Activated T-helper 9 cell treated with anti-CD3 and anti-CD28 coated beads, Interleukin-2, amount 50 U/mL, for 16 hours (primary cell): ENCODE data around the gene SOX5.
"Not testable (repeated sequence)": the region's sequence is repeated elsewhere in the genome, so short reads cannot be mapped to it uniquely, and the experiment has no call there.

ENCODE experiments used
- DNase-seq: peaks from one replicate; pipeline ENCODE4 v3.0.0-alpha.2; 2020; ENCODE audit warnings: low read depth

Gene SOX5

DNA sequence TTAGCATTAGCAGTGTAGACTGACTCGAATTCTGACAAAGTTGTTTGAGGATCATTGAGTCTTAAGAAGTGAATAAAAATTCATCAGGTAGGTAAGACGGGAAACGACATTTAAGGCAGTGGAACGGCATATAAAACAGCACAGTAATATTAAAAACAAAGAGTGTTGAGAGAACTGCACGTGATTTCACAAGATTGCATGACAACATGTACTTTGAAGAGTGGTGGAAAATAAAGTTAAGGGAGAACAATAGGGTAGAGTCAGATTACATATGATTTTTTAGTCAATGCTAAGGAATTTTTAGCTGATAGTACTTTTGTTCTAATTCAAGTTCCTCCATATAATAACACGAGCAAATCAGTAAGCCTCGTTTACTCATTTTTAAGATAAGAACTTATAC, 115.4 kb downstream of the SOX5 start:
- no peak for DNase-seq

DNA sequence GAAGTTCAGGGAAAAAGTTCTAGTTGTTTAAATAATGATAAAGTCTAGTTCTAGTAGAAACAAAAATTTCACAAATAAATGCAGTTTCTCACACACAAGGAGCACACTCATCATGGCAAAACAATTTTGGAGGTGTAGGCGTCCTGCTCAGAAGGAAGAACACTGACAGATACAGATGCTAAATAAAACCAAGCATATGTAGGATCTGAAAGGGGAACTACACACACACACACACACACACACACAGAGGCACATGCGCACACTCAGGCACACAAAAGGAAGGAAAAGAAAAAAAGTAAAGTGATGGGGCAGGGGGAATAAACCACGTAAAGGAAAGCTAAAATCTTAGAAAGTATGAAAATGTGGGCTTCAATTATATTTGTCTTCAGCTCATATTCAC, 117.7 kb downstream of the SOX5 start:
- no peak for DNase-seq

DNA sequence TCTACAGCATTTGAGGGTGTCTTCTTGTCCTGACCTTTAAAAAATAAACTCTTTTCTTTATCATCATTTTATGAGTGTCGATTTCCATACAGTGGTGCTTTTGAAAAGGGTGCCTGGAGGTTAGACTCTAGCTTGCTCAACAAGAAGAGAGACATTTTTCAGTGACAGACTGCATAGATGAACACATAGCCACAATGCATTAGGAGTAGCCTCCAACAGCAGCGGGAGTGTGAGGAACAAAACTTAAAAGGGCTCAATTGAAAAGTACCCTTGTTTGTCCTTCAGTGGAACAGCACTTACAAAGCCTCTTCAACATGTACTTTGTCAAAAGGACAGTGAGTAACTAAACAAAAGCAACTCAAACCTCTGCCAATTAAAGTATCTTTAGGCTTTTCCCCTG, 119.3 kb downstream of the SOX5 start:
- DNase-seq, result no peak

DNA sequence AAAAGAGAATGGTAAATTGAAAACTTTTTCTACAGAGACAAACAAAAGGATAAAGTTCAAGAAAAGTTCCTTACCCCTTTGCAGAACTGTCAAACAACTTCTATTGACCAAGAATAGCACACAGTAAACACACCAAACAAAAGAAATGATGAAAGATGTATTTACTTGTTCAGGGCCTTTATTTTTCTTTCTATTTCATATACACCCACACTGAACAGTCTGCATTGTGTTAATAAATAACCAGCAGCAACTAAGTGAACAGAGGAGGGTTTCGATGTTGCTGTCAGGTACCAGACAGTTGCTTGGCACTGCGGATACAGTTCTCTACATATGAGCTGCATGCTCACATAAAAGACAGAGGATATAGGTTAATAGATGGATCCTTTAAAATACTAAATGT, 122.1 kb downstream of the SOX5 start:
- DNase-seq, result no peak

DNA sequence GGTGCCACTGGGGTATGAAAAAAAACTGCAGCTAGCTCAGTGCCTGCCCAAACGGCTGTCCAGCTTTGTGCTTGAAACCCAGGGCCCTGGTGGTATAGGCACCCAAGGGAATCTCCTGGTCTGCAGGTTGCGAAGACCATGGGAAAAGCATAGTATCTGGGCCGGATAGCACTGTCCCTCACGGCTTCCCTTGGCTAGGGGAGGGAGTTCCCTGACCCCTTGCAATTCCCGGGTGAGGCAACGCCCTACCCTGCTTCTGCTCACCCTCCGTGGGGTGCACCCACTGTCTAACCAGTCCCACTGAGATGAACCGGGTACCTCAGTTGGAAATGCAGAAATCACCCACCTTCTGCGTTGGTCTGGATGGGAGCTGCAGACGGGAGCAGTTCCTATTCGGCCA, 124.3 kb downstream of the SOX5 start:
- not testable (repeated sequence) for DNase-seq

DNA sequence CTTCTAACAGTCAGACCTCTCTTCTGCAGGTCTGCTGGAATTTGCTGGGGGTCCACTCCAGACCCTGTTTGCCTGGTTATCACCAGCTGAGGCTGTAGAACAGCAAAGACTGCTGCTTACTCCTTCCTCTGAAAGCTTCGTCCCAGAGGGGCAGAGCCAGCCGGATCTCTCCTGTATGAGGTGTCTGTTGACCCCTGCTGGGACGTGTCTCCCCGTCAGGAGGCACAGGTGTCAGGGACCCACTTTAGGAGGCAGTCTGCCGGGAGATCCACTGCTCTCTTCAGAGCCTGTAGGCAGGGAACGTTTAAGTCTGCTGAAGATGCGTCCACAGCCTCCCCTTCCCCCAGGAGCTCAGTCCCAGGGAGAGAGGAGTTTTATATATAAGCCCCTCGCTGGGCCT, 125.1 kb downstream of the SOX5 start:
- DNase-seq, result no peak

DNA sequence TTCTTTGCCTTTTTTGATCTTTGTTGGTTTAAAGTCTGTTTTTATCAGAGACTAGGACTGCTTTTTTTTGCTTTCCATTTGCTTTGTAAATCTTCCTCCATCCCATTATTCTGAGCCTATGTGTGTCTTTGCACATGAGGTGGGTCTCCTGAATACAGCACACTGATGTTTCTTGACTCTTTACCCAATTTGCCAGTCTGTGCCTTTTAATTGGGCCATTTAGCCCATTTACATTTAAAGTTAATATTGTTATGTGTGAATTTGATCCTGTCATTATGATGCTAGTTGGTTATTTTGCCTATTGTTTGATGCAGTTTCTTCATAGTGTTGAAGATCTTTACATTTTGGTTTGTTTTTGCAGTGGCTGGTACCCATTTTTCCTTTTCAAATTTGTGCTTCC, 126.6 kb downstream of the SOX5 start:
- not testable (repeated sequence) for DNase-seq

DNA sequence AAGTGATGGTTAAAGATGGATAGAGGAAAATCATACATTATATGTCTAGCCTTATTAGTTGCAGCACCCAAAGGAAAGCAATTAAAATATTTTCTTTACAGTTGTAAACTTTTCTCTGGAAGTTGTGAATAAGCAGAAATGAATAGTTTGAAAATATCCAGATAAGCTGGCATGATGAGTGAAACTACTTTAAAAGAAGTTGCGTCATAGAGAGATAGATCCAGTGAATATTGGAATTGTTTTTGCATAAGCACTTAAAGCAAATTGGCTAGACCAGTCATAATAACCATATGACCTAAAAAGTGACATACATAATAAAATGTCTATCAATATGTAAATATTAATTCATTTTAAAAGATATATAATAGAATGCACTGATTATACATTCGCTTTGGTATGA, 132.1 kb downstream of the SOX5 start:
- DNase-seq, result no peak

DNA sequence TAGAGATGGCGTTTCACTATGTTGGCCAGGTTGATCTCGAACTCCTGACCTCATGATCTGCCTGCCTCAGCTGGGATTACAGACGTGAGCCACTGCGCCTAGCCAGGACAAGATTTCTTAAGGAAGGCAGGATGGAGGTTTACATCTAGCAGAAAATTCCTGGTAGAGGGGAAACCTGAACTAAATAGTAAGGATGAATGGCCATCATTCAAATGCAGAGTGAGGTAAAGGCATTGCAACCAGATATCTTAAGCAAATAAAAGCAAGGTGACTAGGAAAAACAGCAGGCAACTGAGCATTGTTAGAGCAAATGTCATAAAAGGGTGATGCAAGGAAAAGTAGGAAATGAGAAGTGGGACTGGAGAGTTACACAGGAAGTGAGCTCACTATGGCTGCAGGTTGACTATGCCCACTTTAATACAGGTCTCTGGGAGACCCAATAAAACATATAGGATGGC, 133.0 kb downstream of the SOX5 start:
- no peak for DNase-seq

DNA sequence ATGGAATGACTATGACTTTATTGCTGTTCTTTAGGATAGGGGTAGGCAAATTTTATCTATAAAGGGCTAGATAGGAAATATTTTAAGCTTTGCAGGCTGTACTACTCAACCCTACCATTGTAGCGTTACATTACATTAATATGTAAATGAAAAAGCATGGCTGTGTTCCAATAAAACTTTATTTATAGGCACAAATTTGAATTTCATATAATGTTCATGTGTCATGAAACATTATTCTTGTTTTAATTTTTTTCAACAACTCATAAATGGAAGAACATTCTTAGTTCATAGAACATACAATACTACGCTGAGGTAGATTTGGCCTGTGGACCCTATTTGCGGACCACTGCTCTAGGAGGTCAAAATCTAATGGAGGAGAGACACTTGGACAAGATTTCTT, 133.7 kb downstream of the SOX5 start:
- no peak for DNase-seq

DNA sequence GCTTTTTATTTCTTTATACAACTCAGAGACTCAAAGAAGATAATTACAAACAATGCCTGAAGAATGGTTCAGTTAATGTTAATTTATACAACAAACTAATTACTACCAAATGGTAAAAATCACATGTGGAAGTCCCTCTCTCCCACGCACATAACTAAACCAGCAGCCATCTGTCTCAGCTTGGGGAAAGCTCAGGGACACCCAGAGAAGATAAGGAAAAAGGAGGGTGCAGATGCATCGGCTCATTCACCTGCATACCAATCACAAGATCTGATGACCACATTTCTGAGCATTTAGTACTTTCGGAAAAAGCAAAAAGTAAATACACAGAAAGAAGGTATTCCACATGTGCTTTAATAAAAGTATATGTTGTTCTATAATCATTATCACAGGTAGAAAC, 136.3 kb downstream of the SOX5 start:
- DNase-seq, result no peak

DNA sequence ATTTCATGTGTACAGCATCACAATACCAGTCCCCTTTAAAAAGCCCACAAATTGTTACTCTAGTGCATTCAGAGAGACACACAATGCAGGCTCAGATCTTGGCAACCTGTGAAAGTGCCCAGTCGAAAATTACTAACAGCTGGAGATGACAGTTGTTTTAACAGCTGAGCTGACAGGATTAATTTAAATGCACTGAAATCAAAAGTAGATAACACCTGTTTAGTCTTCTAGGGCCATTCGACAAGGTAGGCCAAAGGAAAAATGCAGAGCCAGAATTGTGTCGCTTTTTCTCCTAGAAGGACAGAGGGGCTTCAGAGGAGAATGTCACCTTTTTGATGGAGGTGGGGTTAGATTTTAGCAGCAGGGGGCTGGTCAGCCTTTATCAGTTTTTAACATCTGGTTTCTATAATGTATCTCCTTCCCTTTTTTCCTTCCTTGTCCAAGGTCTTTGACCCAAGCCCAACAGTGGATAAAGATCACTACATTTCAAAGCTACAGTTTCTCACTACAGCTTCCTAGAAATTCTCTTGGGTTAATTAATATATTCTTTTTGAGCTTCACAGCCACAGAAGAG, 139.1 kb downstream of the SOX5 start:
- DNase-seq, result no peak

DNA sequence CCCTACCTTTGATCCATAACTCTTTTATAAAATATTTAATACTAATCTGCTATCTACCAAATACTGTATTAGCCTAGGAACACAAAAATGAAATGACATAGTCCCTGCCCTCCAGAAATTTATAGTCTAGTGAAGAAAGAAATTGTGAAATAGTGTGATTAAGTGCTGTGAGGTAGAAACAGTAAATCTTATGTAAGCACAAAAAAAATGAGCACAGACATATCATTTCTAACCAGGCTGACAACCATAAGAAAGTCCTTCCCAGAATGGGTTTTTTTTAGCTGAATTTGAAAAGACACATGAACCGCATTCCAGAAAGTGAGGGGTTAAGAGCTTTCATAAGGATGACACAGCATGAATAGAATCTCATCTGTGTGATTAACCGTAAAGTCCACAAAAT, 145.9 kb downstream of the SOX5 start:
- no peak for DNase-seq

DNA sequence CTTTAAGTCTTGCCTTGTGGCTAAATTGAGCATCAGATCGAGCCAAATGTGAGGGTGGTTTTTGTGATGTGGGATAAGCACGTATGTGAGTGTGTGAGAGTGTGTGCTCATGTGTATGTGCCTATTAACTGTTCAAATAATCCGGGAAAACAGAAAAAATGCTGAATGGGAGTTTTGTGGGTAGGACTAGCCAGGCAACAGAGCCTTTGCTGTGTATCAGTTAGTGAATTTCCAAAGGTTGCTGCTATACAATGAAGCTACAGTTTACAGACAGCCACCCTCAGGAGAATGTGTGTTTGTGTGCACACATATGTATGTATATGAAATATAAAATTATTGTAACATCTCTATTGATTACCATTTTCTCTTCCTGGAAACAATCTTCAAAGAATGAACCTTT, 154.0 kb downstream of the SOX5 start:
- DNase-seq, result no peak

DNA sequence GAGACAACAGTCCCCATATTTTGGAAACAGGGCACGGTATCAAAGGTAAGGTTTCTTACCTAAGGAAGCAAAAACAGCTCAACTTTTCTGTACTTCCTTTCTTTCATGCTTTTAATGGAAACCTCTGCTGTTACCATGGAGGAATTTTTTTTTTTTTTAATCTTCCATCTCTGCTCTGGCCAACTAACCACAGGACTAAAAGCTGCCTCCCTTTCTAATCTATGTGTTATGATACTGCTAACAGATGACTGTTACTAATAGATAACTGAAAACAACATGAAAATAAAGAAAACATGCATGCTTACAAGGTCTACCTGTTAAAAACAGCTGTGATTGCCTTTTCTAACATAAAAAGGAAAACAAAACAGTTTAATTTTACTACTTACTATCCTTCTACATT, 168.4 kb downstream of the SOX5 start:
- no peak for DNase-seq

DNA sequence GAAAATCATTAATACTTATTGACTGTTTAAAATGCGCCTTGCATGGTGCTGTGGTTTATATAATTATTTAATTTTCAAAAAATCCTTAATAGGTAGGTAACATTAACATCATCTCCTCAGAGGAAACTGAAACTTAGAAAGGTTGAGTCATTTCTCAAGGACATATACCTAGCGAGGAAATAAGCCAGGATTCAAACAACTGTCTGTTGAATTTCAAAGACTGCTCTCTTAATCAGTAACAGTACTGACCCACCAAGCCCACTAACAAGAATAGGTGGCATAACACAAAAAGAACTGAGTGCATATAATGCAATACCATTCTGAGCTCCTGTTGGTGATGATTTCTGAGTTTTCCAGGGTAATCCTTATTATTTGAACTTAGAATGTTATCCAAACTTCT, 174.3 kb downstream of the SOX5 start:
- DNase-seq, result no peak

DNA sequence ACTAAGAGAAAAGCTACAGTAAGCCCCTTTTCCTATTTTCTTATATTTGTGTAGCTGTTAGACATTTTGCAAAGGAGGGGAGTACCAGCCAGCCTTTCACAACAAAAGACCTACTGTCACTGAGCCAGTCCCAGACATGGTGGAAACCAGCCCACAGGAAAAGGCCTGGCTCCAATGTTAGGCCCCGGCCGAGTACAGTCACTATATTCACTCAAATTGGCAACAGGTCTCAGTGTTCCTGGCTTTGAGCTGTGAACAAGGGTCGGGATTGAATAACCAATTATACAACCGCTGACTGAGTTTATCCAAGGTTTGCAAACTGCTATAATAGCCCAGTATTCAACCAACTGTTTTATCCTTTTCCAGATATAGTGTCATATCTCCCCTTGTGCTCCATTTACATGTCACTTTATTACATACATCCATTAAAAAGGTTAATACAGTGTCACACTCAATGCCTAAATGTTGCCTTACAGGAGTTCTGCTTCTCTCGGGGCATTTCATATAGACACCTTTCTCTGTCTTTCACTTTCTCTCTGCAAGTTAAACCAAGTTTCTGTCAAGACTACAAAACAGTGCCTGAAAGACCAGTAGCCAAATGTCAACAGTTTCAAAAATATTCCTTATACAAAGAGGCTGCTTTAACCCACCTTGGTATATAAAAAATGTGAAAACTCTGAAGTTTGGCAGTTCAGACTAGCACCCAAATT, 178.1 kb downstream of the SOX5 start:
- DNase-seq, result no peak

DNA sequence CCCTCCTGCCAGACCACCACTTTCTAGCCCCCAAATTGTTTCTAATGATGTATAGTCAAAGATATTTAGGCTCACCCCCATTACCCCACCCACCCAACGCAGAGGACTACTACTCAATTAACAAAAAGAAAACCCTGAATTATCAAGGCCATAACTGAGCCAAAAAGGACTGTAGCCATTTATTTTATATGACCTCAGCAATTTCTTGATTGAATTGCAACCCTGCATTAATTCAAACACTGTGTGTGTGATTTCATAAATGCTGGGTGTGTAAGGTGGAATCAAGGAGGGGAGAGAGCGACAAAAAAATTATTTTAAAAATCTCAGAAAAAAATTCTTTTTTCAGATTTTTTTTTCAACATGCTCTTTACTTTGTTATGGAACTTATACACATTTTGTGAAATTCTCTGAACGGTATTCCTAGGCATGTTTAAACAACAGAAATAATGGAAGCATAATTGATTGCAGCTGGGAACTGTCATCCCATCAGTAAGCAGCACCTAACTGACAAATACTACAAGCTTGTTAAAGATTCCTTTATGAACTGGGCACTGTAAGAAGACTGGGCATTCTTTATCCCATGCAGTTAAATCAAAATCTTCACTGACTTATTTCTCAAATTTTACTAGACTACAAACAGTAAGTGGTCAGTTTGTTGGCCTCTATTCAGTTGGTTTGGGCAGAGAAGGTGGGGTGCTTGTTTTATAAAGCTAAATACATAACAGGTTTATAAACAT, 179.1 kb downstream of the SOX5 start:
- DNase-seq, result no peak

DNA sequence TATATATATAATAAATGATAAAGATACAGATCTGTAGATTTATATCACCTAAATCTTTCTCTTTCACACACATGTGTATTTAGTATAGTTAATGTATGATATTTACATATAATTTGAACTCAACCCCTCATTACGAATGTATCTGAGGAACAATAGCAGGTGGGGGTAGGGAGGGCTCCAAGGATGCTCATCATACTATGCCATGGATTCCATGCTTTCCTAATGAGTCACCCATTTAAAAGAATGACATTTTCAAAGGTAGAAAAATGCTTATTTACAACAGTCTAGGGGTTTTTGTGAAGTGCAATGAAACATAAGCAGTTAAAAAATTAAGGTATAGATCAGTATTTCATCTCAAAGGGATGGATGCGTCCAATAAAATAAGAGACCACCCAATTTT, 181.6 kb downstream of the SOX5 start:
- DNase-seq, result no peak

DNA sequence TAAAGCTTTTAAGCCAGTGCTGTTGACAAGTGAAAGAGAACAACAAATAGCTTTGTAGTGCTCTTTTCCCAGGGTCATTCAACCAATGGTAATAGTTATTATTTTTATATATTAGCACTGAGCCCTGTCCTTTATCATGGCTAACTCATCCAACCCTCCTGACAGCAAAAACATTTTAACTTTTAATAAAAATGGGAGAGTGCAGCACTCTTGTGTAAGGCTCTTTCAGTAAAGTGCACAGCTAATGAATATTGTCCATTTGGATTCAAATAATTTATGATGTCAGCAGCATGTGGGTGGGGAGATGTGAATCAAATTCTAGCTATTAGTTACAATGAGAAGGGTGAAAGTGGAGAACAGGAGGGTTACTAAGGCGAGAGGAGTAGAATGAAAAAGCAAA, 185.7 kb downstream of the SOX5 start:
- DNase-seq, result no peak

DNA sequence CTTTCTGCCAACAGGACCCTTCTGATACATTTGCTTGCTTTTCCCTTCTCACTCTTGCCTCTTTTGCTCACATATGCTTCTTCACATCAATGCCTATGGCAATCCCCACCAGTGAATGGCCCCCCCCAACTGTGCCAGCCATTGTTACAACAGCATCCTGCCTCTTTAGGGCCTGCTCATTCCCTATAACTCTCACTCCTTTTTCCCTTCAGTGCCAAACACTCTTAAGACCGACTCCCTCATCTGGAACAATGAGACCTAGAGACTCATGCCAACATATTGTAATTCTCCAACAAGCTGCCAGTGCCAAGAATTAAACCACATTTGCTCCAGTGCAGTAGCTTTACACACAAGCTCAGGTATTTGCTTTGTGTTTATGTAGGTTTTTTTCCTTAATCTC, 189.0 kb downstream of the SOX5 start:
- DNase-seq, result no peak

DNA sequence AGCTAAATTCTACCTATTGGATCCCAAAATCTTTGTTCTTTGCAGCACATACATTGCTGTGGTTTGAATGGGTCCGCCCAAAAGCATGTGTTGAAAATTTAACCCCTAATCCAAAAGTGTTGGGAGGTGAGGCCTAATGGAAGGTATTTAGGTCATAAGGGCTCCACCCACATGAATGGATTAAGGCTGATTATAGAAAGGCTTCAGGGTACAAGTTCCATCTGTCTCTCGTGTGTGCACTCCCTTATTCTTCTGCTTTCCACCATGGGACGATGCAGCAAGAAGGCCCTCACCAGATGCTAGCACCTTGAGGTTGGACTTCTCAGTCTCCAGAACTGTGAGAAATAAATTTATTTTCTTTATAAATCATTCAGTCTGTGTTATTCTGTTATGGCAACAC, 190.9 kb downstream of the SOX5 start:
- DNase-seq, result no peak

DNA sequence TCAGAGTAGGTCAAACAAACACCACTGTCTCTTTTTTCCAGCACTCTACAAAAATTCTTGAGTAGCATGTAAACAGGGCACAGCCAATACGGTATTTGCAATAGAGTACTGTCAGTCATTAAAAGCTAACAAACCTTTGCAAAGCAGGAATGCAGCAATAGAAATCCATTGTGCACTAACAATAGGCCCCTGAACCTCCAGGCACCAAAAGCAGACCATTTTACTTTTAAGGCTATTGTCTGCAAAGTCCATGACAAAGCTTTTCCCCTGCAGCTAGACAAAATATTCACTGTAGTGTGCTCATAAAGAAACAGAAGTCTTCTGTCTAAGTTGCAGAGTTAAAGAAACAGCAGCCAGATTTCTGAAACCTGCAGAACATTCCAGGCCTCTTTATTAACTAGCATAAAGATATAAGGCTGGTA, 191.9 kb downstream of the SOX5 start:
- DNase-seq, result no peak

DNA sequence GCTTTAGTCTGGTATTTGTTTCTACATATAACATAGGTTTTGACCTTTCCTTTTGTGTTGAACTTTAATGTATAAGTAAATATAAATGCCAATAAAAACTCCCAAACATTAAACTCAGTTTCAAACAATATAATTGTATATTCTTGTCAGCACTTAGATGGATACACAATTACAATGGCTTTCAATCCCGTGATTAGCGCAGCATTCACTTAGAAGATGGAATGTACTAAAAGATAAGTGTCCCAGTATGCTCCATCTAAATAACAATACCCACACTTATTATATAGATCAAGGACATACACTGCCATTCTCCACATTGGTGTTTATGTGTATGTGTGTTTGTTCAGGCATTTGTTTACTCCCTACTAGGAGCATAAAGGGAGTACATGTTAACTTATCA, 193.1 kb downstream of the SOX5 start:
- no peak for DNase-seq
